ENCODE results near the gene FCN3.
"Not testable (repeated sequence)": the region's sequence is repeated elsewhere in the genome, so short reads cannot be mapped to it uniquely, and the experiment has no call there.

The FCN3 gene

DNA sequence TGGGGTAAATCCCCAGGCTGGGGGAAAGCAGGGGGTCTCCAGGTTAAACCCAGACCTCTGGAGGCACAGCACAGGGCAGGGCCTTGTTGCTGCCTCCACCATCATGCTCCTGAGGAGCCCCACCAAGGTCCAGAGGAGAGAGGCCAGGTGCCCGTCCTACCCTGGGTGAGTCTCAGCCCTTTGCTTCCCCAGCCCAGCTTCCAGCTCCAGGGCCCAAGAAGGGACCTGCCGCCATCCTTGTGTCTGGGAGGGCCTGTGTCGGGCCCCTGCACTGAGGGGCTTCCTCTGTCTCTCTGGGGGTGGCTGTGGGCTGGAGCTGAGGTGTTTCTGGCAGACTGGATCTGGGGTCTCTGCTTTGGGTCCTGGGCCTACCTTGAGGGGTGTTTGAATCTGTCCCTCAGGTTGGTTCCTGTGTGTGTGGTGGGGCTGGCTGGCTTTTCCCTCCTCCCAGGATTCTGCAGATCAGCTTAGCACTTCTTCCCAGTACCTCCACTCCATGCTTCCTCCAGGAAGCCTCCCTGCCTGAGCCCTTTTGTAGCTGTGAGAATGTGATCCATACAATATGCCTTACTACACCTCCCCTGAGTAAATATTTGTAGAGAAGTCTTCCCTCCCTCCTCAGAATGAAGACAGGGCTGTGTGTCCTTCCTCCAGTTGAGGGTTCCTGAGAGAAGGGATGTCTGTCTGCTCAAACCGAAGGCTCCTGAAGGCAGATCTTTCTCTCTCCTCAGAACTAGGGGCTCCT is 24.0 kb upstream of the FCN3 start:
- no peak for DNase-seq

- no peak for DNase-seq
Observed at GRCh38 chr1:27397749-27398148, 23.1 kb upstream of the FCN3 start.

DNA sequence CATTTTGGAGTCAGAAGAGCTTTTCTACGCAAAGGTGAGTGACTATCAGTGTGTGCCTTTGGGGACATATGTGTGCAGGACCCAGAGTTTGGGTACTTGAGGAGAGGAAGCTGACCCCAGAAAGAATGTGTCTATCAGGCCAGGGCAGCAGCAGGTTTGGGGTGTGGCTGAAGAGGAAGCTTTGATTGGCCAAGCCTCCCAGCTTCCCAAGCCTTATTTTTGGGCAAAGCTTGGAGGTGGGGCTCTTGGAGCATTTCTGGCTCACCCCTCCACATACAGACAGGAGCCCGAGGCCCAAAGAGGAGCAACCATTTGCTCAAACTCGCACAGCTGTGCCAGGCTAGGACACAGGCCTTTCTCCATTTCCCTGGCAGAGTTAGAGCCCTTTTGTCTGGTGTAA is 22.5 kb upstream of the FCN3 start:
- no peak for DNase-seq

- DNase-seq: peak; percentile 45
Observed at GRCh38 chr1:27395441-27396195, 21.0 kb upstream of the FCN3 start.

DNA sequence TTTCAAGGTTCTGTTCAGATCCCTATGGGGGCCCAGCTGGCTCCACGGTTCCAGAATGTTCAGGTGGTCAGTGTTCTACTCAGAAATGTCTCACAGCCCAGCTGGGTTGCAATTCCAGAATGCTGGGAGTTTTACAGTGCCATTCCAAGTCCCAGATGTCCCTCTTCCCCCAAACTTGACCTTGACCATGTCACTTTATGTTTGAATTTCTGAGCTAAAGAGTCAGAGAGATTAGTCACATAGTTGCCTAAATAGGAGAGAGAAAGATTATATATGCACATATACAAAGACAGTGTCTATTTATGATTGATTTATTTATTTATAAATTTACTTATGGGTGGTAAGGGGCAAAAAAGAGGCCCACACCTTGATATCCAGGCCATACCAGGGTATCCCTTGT is 20.3 kb upstream of the FCN3 start:
- no peak for DNase-seq

DNA sequence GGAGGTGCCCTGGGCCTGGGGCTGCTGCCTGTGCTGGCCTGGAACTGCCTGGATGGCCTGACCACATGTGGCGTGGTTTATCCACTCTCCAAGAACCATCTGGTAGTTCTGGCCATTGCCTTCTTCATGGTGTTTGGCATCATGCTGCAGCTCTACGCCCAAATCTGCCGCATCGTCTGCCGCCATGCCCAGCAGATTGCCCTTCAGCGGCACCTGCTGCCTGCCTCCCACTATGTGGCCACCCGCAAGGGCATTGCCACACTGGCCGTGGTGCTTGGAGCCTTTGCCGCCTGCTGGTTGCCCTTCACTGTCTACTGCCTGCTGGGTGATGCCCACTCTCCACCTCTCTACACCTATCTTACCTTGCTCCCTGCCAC is 19.6 kb upstream of the FCN3 start:
- no peak for DNase-seq

- no peak for DNase-seq
Observed at GRCh38 chr1:27393641-27394281, 19.1 kb upstream of the FCN3 start.

- DNase-seq: no peak
Observed at GRCh38 chr1:27392778-27393635, 18.4 kb upstream of the FCN3 start.

DNA sequence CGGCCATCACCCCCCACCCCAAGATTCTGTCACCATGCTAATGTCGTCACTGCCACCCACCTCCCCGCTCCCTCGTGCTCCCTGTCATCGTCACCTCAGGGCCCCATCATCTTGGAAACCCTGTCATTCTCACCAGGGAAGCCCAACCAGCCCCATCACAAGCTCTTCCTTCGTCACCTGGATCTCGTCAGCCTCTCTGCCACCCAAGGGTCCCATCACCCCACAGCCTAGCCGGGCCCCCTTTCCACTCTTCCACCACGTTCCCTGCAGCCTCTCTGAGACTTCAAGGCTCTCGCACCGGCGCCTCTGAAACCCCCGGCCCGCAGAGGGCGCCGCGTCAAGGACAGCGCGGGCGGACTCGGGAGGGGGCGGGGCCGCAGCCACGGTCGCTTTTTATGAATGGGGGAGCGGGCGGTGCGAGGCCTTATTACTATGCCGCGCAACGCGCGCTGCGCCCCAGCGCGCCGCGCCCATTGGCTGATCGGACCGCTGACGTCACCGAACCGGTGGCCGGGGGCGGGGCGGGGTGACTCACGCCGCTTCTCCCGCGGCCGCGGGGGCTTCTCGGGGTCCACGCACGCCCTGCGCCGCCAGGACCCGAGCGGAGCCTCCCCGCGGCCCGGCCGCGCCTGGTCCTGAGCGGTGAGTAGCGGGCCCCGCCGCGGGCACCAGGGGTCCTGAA is 17.6 kb upstream of the FCN3 start, which contains the start of gene GPR3:
Gene GPR3, plus strand, starts transcription at position 527 of the 682 bp plus-strand sequence. CDS start 1,177 bp downstream, outside the sequence.
- DNase-seq: peak; percentile 81

DNA sequence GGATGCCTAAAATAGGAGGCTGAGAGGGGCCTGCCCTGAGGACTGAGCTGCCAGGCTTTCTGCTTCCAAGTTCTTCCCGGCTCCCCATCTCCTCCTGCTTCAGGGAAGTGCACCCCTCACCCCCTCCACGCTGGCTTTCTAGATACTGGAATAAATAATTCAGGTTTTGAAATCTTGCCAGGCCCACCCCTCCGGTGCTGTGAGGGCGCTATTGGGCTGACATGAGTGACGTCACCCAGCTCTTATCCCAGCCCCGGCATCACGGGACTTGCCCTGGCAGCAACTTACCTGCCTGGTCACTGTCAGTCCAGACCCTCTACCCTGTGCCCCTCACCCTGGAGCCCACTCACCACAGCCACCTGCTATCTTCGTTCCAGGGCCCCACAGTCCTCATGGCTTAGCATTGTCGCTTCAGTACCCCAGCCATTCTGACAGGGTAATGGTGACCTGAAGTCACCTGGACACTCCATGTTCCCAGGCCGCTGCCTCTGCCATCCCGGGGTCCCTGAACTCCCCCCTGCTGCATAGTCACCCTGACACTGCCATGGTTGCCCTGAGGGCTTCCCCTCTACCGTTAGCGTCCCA is 17.0 kb upstream of the FCN3 start:
- no peak for DNase-seq

- DNase-seq: peak; percentile 39
Observed at GRCh38 chr1:27388337-27389005, 13.8 kb upstream of the FCN3 start.

- DNase-seq: not testable (repeated sequence)
Observed at GRCh38 chr1:27384797-27385196, 10.2 kb upstream of the FCN3 start.

DNA sequence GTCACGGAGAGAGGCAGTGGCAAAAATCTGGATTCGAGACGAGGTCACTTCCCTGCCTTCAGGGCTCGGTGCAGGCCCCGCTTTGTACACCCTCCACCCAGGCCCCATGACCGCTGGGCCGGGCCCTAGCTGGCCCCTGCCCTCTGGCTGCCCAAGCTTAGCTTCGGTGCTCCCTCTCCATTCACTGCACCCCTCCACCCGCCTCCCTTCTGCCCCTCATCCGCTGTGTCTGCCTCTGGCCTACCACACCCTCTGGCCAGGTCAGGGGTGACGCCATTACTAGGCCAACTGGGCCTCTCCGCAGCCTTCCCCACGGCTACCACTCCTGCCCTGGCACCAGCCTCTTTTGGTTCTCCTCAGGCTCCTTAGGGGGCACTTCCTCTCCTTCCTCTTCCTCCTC is 9.0 kb upstream of the FCN3 start:
- no peak for DNase-seq

DNA sequence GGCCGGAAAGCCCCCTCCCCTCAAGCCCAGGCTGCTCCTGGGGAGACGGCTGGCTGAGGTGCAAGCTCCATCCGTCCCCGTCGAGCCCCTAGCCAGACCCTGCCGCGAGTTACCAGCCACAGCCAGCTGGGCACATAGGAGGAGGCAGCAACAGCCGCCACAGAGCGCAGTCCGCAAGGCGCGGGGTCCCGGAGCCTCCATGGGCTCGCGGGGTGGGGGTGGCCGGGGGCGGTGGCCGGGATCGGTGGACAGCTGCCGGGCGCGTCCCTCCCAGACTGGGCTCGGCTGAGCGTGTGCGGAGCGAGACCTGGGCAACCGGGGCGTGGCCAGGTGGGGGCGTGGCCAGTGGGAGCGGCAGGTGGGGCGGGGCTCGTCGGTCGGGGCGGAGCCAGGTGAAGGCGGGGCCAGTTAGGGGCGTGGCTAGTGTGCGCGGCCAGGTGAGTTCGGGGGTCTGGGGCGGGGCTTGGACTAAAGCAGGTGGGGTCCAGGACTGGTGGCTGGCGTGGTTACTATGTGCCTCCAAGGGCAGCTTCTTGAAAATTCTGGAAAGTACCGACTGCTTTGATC is 8.5 kb upstream of the FCN3 start, which contains the start of gene CD164L2:
Gene CD164L2, minus strand, starts transcription at position 295 of the 567 bp plus-strand sequence. Its CDS starts 94 bp downstream, at position 201.
- DNase-seq: no peak

DNA sequence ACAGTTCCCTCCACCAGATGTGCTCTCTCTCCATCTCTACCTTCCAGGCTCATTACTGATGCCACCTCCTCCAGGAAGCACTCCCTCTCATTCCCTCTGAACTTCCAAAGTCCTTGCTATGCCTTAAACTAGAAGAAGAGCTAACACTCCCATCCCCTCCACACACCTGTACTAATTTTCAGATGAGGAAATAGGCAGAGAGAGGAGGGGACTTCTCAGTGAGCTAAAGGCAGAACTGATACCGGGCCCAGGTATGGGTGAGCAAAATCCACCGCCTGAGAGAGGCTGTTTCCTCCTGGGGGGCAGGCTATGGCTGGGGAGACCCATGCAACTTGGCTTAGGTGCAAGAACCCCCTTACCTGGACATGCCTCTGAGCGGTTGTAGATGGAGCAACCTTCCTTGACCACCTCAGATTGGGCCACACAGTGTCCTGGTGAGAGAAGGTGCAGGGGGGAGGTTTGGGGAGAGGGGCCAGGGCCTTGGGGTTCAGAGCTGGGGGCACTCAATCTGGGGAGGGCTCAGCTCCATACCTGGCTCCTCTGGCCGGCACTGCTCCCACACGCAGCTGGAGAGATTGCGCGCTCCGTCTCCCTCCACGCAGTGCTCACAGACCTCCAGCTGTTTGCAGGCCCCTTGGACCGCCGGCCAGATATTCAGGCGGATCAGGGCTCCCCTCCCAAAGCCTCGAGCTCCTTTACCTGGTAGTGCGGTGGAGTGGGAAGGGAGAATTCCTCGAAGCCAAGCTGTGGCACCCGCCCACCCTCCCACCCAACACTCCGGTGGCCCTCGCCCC is 7.5 kb upstream of the FCN3 start:
- DNase-seq: no peak

DNA sequence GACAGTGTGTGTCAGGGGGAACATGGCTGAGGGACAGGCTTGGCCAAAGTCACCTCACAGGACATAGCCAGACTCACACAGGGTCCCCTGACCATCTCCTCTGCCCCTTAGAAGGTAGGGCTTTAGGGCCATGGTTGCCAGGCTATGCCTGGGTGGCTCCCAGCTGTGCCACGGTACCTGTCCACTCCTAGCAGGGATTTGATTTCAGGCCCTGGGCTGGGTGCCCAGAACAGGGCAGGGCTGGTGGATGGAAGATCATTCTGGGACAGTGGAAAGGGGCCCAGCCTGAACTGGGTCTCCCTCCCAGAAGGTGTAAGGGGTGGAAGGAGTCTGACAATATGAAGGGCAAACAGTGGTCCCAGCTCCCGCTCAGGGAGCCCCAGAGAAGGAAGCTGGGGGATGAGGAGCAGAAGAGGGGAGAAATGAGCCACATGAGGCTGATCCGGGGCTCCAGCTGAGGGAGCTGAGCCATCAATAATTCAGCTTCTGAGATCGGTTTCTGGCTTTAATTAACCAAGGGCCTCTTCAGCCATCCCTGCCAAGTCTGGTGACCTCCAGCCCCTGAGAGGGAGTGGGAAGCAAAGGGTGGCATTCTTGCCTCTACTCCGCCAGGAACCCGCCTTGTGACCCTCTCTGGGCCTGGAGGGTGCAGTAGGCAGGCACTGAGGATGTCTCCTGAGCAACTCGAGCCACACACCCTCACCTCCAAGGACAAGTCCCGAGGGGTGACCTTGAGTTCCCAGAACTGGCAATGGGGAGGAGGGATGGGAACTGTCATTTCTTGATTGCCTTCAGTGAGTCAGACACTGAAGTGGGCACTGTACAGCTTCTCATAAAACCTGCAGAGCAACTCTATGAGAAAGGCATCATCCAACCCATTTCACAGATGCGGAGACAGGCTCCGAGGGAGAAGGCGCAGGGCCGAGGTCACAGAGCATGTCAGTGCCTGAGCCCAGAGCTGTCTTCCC is 6.4 kb upstream of the FCN3 start:
- no peak for DNase-seq

DNA sequence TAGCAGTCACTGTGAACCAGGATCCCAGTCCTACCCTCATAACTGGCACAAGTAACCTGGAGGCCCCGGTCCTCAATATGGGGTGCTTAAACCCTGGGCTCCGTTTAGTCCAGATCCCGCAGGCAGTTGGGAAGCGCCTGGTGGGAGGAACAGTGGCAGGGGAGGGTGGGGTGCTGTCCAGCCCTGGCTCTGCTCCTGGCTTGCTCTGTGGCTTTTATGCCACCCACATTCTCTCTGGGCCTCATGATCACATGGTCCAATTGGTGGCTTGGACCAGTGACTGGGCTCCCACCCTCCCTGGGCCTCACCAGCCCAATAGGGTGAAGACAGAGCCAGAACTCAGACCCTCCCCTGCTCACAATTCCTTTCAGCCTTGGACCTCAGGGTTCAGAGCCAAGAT is 5.6 kb upstream of the FCN3 start:
- DNase-seq: no peak

DNA sequence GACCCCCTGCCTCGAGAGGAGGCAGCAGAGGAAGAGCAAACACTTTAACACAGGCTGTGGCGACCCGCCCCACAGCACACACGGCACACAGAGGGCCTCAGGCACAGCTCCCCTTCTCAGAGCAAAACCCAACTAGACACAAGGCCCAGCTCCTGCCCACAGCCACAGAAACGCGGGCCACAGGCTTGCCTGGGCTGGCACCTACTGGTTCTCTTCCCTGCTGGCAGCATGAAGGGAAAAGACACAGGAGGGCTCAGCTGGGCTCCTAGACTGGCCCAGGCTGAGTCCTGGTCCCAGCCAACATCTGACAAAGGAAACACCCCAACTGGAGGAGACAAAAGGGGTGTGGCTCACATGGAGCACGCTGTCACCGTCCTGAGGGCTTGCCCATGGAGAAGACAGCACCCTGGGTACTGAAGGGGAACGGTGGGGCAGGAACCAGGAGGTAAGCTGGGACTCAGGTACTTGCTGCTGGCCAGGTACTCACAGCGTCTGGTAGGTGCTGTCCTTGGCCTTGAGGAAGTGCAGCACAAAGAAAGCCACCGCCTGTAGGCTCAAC is 5.0 kb upstream of the FCN3 start:
- DNase-seq: no peak

Data from kidney glomerular epithelial cell (primary cell).